Type B pancreatic cell (in vitro differentiated cells): ENCODE measurements around the gene TSC22D3. TPM values are rescaled to one million over a fixed set of nuclear protein-coding genes. Genes with fewer than 3 reads are reported as not detected.
"Not testable (repeated sequence)": the region's sequence is repeated elsewhere in the genome, so short reads cannot be mapped to it uniquely, and the experiment has no call there.

Experiments
- DNase-seq: peaks from one replicate; pipeline ENCODE4 v3.0.0; 2021; ENCODE audit warnings: mixed read lengths; ENCODE audit not compliant: unreplicated experiment; ENCODE audit errors: extremely low spot score
- H3K27ac Mint-ChIP-seq: 2 replicates; pipeline ENCODE4 v1.8.0; 2021; ENCODE audit warnings: mild to moderate bottlenecking, mixed read lengths
- H3K27me3 Mint-ChIP-seq: 2 replicates; pipeline ENCODE4 v1.8.0; 2021; ENCODE audit warnings: mixed read lengths
- H3K36me3 Mint-ChIP-seq: 2 replicates; pipeline ENCODE4 v1.8.0; 2021; ENCODE audit warnings: mixed read lengths
- H3K4me1 Mint-ChIP-seq: one replicate; pipeline ENCODE4 v1.8.0; 2021; ENCODE audit warnings: mixed read lengths; ENCODE audit not compliant: unreplicated experiment
- H3K4me3 Mint-ChIP-seq: 2 replicates; pipeline ENCODE4 v1.8.0; 2021; ENCODE audit warnings: mild to moderate bottlenecking, mixed read lengths
- H3K9me3 Mint-ChIP-seq: 2 replicates; pipeline ENCODE4 v1.8.0; 2021; ENCODE audit warnings: mixed read lengths
- CTCF ChIP-seq: fragments of 200-600 bp; sonication (generic); conservative IDR thresholded peaks from 2 replicates; pipeline ENCODE4 v1.5.0; 2021; ENCODE audit warnings: antibody characterized with exemption, mild to moderate bottlenecking
- total RNA-seq: library from RNA; stranded (reverse); gene quantifications from 2 replicates; pipeline ENCODE4 v1.2.1, GENCODE V29; 2021; ENCODE audit warnings: low replicate concordance

Gene TSC22D3
- total RNA-seq, 1 donor from 2014 or later = 34.2 TPM

- no peak for DNase-seq
- H3K9me3 Mint-ChIP-seq = no peaks in the 10 kb centered on the region
- no peaks in the 10 kb centered on the region for H3K36me3 Mint-ChIP-seq
- H3K4me3 Mint-ChIP-seq = peak overlapping the region; percentile 45
- peaks cover 7% of the 10 kb centered on the region for H3K4me1 Mint-ChIP-seq
- H3K27me3 Mint-ChIP-seq = no peaks in the 10 kb centered on the region
- peak overlapping the region; percentile 72 for H3K27ac Mint-ChIP-seq
- TF ChIP-seq CTCF = peak; percentile 73
Observed at GRCh38 chrX:107672955-107673378, 102.6 kb downstream of the TSC22D3 start.

- H3K4me1 Mint-ChIP-seq, H3K4me3 Mint-ChIP-seq, H3K27me3 Mint-ChIP-seq, H3K36me3 Mint-ChIP-seq, H3K27ac Mint-ChIP-seq, H3K9me3 Mint-ChIP-seq, DNase-seq: not testable (repeated sequence)
Observed at GRCh38 chrX:107671256-107671655, 104.3 kb downstream of the TSC22D3 start.

GRCh38 chrX:107669885-107670628 is 105.5 kb downstream of the TSC22D3 start:
- no peak for DNase-seq
- Mint-ChIP-seq H3K4me1 (peaks cover 6% of the 10 kb centered on the region), H3K27ac (no peak overlapping the region), H3K36me3 (no peaks in the 10 kb centered on the region), H3K9me3 (no peaks in the 10 kb centered on the region), H3K27me3 (no peaks in the 10 kb centered on the region), H3K4me3 (no peak overlapping the region)
- no peak for TF ChIP-seq CTCF

GRCh38 chrX:107669261-107669660 is 106.3 kb downstream of the TSC22D3 start:
- no peak for DNase-seq
- Mint-ChIP-seq H3K4me3 (no peak overlapping the region), H3K36me3 (no peaks in the 10 kb centered on the region), H3K27ac (no peak overlapping the region), H3K4me1 (no peaks in the 10 kb centered on the region), H3K27me3 (no peaks in the 10 kb centered on the region), H3K9me3 (no peaks in the 10 kb centered on the region)
- no peak for TF ChIP-seq CTCF

- H3K36me3 Mint-ChIP-seq, H3K27ac Mint-ChIP-seq, H3K9me3 Mint-ChIP-seq, DNase-seq, H3K4me3 Mint-ChIP-seq, H3K4me1 Mint-ChIP-seq, H3K27me3 Mint-ChIP-seq: not testable (repeated sequence)
Observed at GRCh38 chrX:107668710-107669109, 106.9 kb downstream of the TSC22D3 start.

- Mint-ChIP-seq H3K27ac (no peak overlapping the region), H3K27me3 (no peaks in the 10 kb centered on the region), H3K9me3 (no peaks in the 10 kb centered on the region), H3K4me1 (peaks cover 1% of the 10 kb centered on the region), H3K36me3 (no peaks in the 10 kb centered on the region), H3K4me3 (no peak overlapping the region)
- no peak for DNase-seq
- no peak for TF ChIP-seq CTCF
Observed at GRCh38 chrX:107667426-107667825, 108.2 kb downstream of the TSC22D3 start.
